Activated CD8-positive, alpha-beta memory T cell treated with anti-CD3 and anti-CD28 coated beads, Interleukin-2, amount 10 ng/mL, durations not matched to agents 7 days and 5 days (primary cell): ENCODE measurements around the gene UBTF. TPM values are rescaled to one million over a fixed set of nuclear protein-coding genes. Genes with fewer than 3 reads are reported as not detected.

ENCODE experiments used
- microRNA-seq: library from miRNA; unstranded; fragments of <30 nt; microRNA quantifications from one replicate; pipeline ENCODE4 v1.2.0, GENCODE V29; 2022
- total RNA-seq, 2 experiments: library from RNA; stranded (reverse); gene quantifications; one replicate each; pipeline ENCODE4 v1.2.3, GENCODE V29; 2021

Gene UBTF
- total RNA-seq, 2 experiments from 2014 or later, result 128 to 158 TPM

Small RNA genes lying within 50 kb of the gene (microRNA-seq; reads per million reads assigned to microRNA genes)
- gene MIR6782, result not detected

Other genes with a start within 250 kb of the UBTF start
- gene NAGS, start 215.1 kb downstream of the UBTF start, total RNA-seq, result under 1 TPM; 0.33 to 0.76 TPM
- gene TMEM101, start 204.7 kb downstream of the UBTF start, total RNA-seq, result 10 to 100 TPM; 28.9 to 29.3 TPM
- gene LSM12, start 153.0 kb downstream of the UBTF start, total RNA-seq, result 10 to 100 TPM; 68.3 to 76.8 TPM
- gene G6PC3, start 148.9 kb downstream of the UBTF start, total RNA-seq, result 10 to 100 TPM; 21.7 to 25.6 TPM
- 10 to 100 TPM; 25.5 to 32.5 TPM for gene HDAC5, start 96.0 kb downstream of the UBTF start, total RNA-seq
- gene HROB, start 77.7 kb downstream of the UBTF start, total RNA-seq, result 10 to 100 TPM; 19.8 to 23.1 TPM
- under 1 TPM in 1 of 2 experiments, not detected in 1; 0.26 TPM for gene ASB16, start 49.0 kb downstream of the UBTF start, total RNA-seq
- gene TMUB2, start 32.7 kb downstream of the UBTF start, total RNA-seq, result 10 to 100 TPM; 31.4 to 34.1 TPM
- gene ATXN7L3, start 19.8 kb downstream of the UBTF start, total RNA-seq, result 100 to 1,000 TPM; 106 to 122 TPM
- not detected for gene SLC4A1, start 48.5 kb upstream of the UBTF start, total RNA-seq
- gene RUNDC3A, start 88.9 kb upstream of the UBTF start, total RNA-seq, result under 1 TPM in 1 of 2 experiments, not detected in 1; 0.18 TPM
- 100 to 1,000 TPM; 103 to 133 TPM for gene SLC25A39, start 105.1 kb upstream of the UBTF start, total RNA-seq
- gene GRN, start 125.6 kb upstream of the UBTF start, total RNA-seq, result 10 to 100 TPM; 56.5 to 69.2 TPM
- under 1 TPM in 1 of 2 experiments, not detected in 1; 0.26 TPM for gene FAM171A2, start 144.2 kb upstream of the UBTF start, total RNA-seq
- under 1 TPM; 0.09 to 0.44 TPM for gene ITGA2B, start 170.0 kb upstream of the UBTF start, total RNA-seq